Adrenal gland (tissue), 12 donors: Measurements from ENCODE around the gene MARK3. TPM values are rescaled to one million over a fixed set of nuclear protein-coding genes. Genes with fewer than 3 reads are reported as not detected.

Source experiments
- DNase-seq, 7 donors: peaks; one replicate each; pipeline ENCODE4 v3.0.0-alpha.2; 2019 to 2020
- H3K27ac ChIP-seq, 5 donors: fragments of 200-600 bp; sonication (generic) in 4 of 5; 1 replicate in 3 of 5; 2 replicates in 2 of 5; pipeline versions ENCODE4 v1.5.1 to v1.8.0; 2016 to 2020; ENCODE audit warnings: mild to moderate bottlenecking in 1 of 5
- H3K27me3 ChIP-seq: fragments of 200-600 bp; 2 replicates; pipeline ENCODE4 v1.8.0; 2021
- H3K36me3 ChIP-seq, 2 donors: fragments of 200-600 bp; replicated peaks in 1 of 2; 1 replicate in 1 of 2; 2 replicates in 1 of 2; pipeline versions ENCODE4 v1.5.1 to v1.8.0; 2018 to 2022
- H3K4me1 ChIP-seq, 2 donors: fragments of 200-600 bp; replicated peaks in 1 of 2; 1 replicate in 1 of 2; 2 replicates in 1 of 2; pipeline versions ENCODE4 v1.5.1 to v1.8.0; 2018 to 2021
- H3K4me3 ChIP-seq, 4 donors: fragments of 200-600 bp; sonication (generic) in 3 of 4; one replicate each; pipeline ENCODE4 v1.5.1; 2016 to 2018
- H3K9me3 ChIP-seq, 3 donors: fragments of 200-600 bp; sonication (generic) in 1 of 3; replicated peaks in 1 of 3; 1 replicate in 2 of 3; 2 replicates in 1 of 3; pipeline versions ENCODE4 v1.5.1 to v1.8.0; 2016 to 2021
- CTCF ChIP-seq, 6 experiments: fragments of 450-650 bp in 4 of 6; fragments of 200-600 bp in 2 of 6; sonication (generic) in 1 of 6; IDR thresholded peaks; 1 replicate in 5 of 6; 2 replicates in 1 of 6; pipeline versions ENCODE4 v1.5.1 to v1.8.0; 2016 to 2021; ENCODE audit warnings: antibody characterized with exemption in 6 of 6, mild to moderate bottlenecking in 2 of 6, moderate library complexity in 1 of 6
- POLR2A ChIP-seq, 2 donors: fragments of 450-650 bp; IDR thresholded peaks; one replicate each; pipeline ENCODE4 v1.6.1; 2017; ENCODE audit warnings: antibody characterized with exemption in 2 of 2, mild to moderate bottlenecking in 2 of 2, moderate library complexity in 1 of 2
- WGBS, 4 donors: extraction: QIAGEN DNeasy Blood & Tissue Kit in 2 of 4; methylation state at CpG; one replicate each; pipeline versions ENCODE4 v1.1.5 to v1.1.7; 2013 to 2017; 5-methylcytosine and 5-hydroxymethylcytosine counted together
- intact Hi-C, 2 donors: fragments of 100-400 bp; cut with DNase I; formaldehyde crosslinking; loops; one replicate each; pipeline versions ENCODE4 v1.14.1 to v1.15.0; 2022 to 2023
- polyA plus RNA-seq, 3 donors: library from polyadenylated mRNA; stranded (reverse); fragments of 200-250 nt in 2 of 3; fragments of 350-450 nt in 1 of 3; fragmentation: Illumina TruSeq in 1 of 3; extraction: RNeasy Lipid Tissue Mini Kit (QIAGEN cat#74804) in 1 of 3; gene quantifications; one replicate each; pipeline ENCODE4 v1.2.3, GENCODE V29; 2013 to 2014
- total RNA-seq, 9 donors: library from RNA; depleted of rRNA in 4 of 9; stranded (reverse); fragments of >200 nt in 4 of 9; fragments of 120-200 nt in 1 of 9; fragmentation: NEBNext Ultra II Directional in 1 of 9; extraction: Animal tissue kit (Norgen Biotek cat#: 25700) in 1 of 9; gene quantifications; one replicate each; pipeline versions ENCODE4 v1.1.0 to v1.2.4, GENCODE V29; 2013 to 2023
- donor health status: healthy with polysubstance abuse.
- donor health status: Bipolar disorder and iron deficiency.
- donor health status: DM: yes; HTN: yes; CAD: no.
- donor health status: DM: no; HTN: no; CAD: no.
- donor health status: DM: no; HTN: no; CAD: no.
- donor health status: DM: yes; HTN: yes; CAD: no.

The MARK3 gene
- total and polyA plus RNA-seq, 12 donors, result 73.1 to 233 (median 94.6) TPM

- DNase-seq, result no peak
- no peaks in the 10 kb centered on the region for H3K9me3 ChIP-seq
- peak overlapping the region in 3 of 5 donors; percentile 3 to 58 (median 31) for H3K27ac ChIP-seq
- H3K4me1 ChIP-seq, result peaks cover 34 to 47% of the 10 kb centered on the region in 2 donors
- 57 to 85% (median 68%) methylated on average over 3 to 17 of the region's 17 CpGs for WGBS, 4 donors
- TF ChIP-seq POLR2A (IDR thresholded peaks at IDR 0.05) (no peak), CTCF (IDR thresholded peaks at IDR 0.05) (no peak)
- no peaks in the 10 kb centered on the region for H3K27me3 ChIP-seq
- intact Hi-C loops, result no loop called here
- no peaks in the 10 kb centered on the region for H3K36me3 ChIP-seq
- no peak overlapping the region for H3K4me3 ChIP-seq
Observed at GRCh38 chr14:103540821-103541708, 155.8 kb downstream of the MARK3 start.

- Histone ChIP-seq H3K36me3 (no peaks in the 10 kb centered on the region), H3K4me1 (peaks cover 34 to 47% of the 10 kb centered on the region in 2 donors), H3K4me3 (no peak overlapping the region), H3K27me3 (no peaks in the 10 kb centered on the region), H3K27ac (peak overlapping the region in 2 of 5 donors; percentile 3 to 49), H3K9me3 (no peaks in the 10 kb centered on the region)
- intact Hi-C loops, result no loop called here
- WGBS, 4 donors, result 61 to 84% (median 70%) methylated on average over 13 to 33 of the region's 33 CpGs
- TF ChIP-seq POLR2A (IDR thresholded peaks at IDR 0.05) (no peak), CTCF (IDR thresholded peaks at IDR 0.05) (no peak)
- DNase-seq, result no peak
Observed at GRCh38 chr14:103541709-103542604, 156.7 kb downstream of the MARK3 start.

GRCh38 chr14:103542605-103543088 lies 157.4 kb downstream of the MARK3 start:
- TF ChIP-seq CTCF (IDR thresholded peaks at IDR 0.05), result no peak
- no peak for TF ChIP-seq POLR2A (IDR thresholded peaks at IDR 0.05)
- Histone ChIP-seq H3K27me3 (no peaks in the 10 kb centered on the region), H3K4me3 (no peak overlapping the region), H3K9me3 (no peaks in the 10 kb centered on the region), H3K27ac (peak overlapping the region in 1 of 5 donors; percentile 49), H3K36me3 (no peaks in the 10 kb centered on the region), H3K4me1 (peaks cover 34 to 47% of the 10 kb centered on the region in 2 donors)
- intact Hi-C loops, result no loop called here
- DNase-seq, result peak in 3 of 7 donors; percentile 62 to 79 (median 76)
- WGBS, 4 donors, result 17 to 19% (median 19%) methylated on average over 11 to 18 of the region's 18 CpGs; no CpG with 5 or more reads in 1 of the 4 donors

GRCh38 chr14:103543140-103543539 lies 157.9 kb downstream of the MARK3 start:
- Histone ChIP-seq H3K4me1 (peaks cover 34 to 47% of the 10 kb centered on the region in 2 donors), H3K27me3 (no peaks in the 10 kb centered on the region), H3K27ac (no peak overlapping the region), H3K9me3 (no peaks in the 10 kb centered on the region), H3K36me3 (no peaks in the 10 kb centered on the region), H3K4me3 (no peak overlapping the region)
- 79 to 81% (median 81%) methylated on average over 10 of the region's 10 CpGs; no CpG with 5 or more reads in 1 of the 4 donors for WGBS, 4 donors
- intact Hi-C loops, result no loop called here
- DNase-seq, result no peak
- TF ChIP-seq POLR2A (IDR thresholded peaks at IDR 0.05) (no peak), CTCF (IDR thresholded peaks at IDR 0.05) (no peak)
